NCI-H2029 (cell line): ENCODE data around the gene CCNI2.
A peak's percentile ranks its signal among the peaks of the same experiment; 100 is the strongest.

Source experiments
- DNase-seq: peaks from one replicate; lab custom pipeline; 2025; lab: John Stamatoyannopoulos, UW

The CCNI2 gene

GRCh38 chr5:132765311-132766019 lies 18.2 kb downstream of the CCNI2 start:
- no peak for DNase-seq

- no peak for DNase-seq
Observed at GRCh38 chr5:132766020-132766805, 19.0 kb downstream of the CCNI2 start.

- no peak for DNase-seq
Observed at GRCh38 chr5:132766806-132767055, 19.5 kb downstream of the CCNI2 start.

GRCh38 chr5:132767150-132767549 lies 19.9 kb downstream of the CCNI2 start:
- peak; percentile 49 for DNase-seq

GRCh38 chr5:132768485-132768868 lies 21.3 kb downstream of the CCNI2 start:
- DNase-seq: no peak

- DNase-seq: no peak
Observed at GRCh38 chr5:132770476-132771159, 23.4 kb downstream of the CCNI2 start.

- no peak for DNase-seq
Observed at GRCh38 chr5:132771503-132771998, 24.3 kb downstream of the CCNI2 start.

GRCh38 chr5:132772291-132773070 lies 25.3 kb downstream of the CCNI2 start:
- no peak for DNase-seq

GRCh38 chr5:132773114-132773513 lies 25.9 kb downstream of the CCNI2 start:
- no peak for DNase-seq

- no peak for DNase-seq
Observed at GRCh38 chr5:132773601-132774355, 26.6 kb downstream of the CCNI2 start.

GRCh38 chr5:132774406-132774805 lies 27.2 kb downstream of the CCNI2 start:
- no peak for DNase-seq

- no peak for DNase-seq
Observed at GRCh38 chr5:132774896-132775295, 27.7 kb downstream of the CCNI2 start.

GRCh38 chr5:132775476-132775961 lies 28.3 kb downstream of the CCNI2 start:
- DNase-seq: no peak

- no peak for DNase-seq
Observed at GRCh38 chr5:132776131-132776937, 29.1 kb downstream of the CCNI2 start.

GRCh38 chr5:132776938-132777208 lies 29.6 kb downstream of the CCNI2 start:
- no peak for DNase-seq

GRCh38 chr5:132777209-132778069 lies 30.2 kb downstream of the CCNI2 start, which contains the start of gene SEPTIN8:
Gene SEPTIN8, minus strand, starts transcription at chr5:132777239. Its CDS starts 102 bp downstream, at chr5:132777137.
- peak; percentile 13 for DNase-seq

GRCh38 chr5:132778129-132778528 lies 30.9 kb downstream of the CCNI2 start:
- DNase-seq: no peak

- DNase-seq: no peak
Observed at GRCh38 chr5:132778856-132779255, 31.6 kb downstream of the CCNI2 start.

- no peak for DNase-seq
Observed at GRCh38 chr5:132779961-132780360, 32.7 kb downstream of the CCNI2 start.

- no peak for DNase-seq
Observed at GRCh38 chr5:132780577-132780976, 33.4 kb downstream of the CCNI2 start.
